HFF-Myc (cell line): ENCODE results near the gene NDUFB4.

ENCODE experiments used
- DNase-seq: peaks from one replicate; pipeline ENCODE4 v3.0.0-alpha.2; 2011; ENCODE audit warnings: low read depth; ENCODE audit errors: extremely low read depth
- H3K4me3 ChIP-seq: replicated peaks from 2 replicates; pipeline ENCODE4 v1.5.1; 2011; ENCODE audit warnings: low read depth, mild to moderate bottlenecking, control low read depth, low read length
- CTCF ChIP-seq: IDR thresholded peaks from 2 replicates; pipeline ENCODE4 v1.5.1; 2012; ENCODE audit warnings: mild to moderate bottlenecking, low read depth, low read length, control low read depth; ENCODE audit errors: missing control alignments

The NDUFB4 gene

GRCh38 chr3:120646771-120647432, 50.8 kb downstream of the NDUFB4 start:
- TF ChIP-seq CTCF, result no peak
- DNase-seq, result no peak
- no peak overlapping the region for H3K4me3 ChIP-seq

- no peak for DNase-seq
- no peak for TF ChIP-seq CTCF
- no peak overlapping the region for H3K4me3 ChIP-seq
These were observed 52.2 kb downstream of the NDUFB4 start for GRCh38 chr3:120648290-120648689.

- no peak for DNase-seq
- TF ChIP-seq CTCF, result no peak
- H3K4me3 ChIP-seq, result no peak overlapping the region
These were observed 53.7 kb downstream of the NDUFB4 start for GRCh38 chr3:120649830-120650233.

- DNase-seq, result no peak
- no peak overlapping the region for H3K4me3 ChIP-seq
- TF ChIP-seq CTCF, result no peak
These were observed 54.2 kb downstream of the NDUFB4 start for GRCh38 chr3:120650311-120650710.
